H1 (cell line): ENCODE data around the gene CERS1. TPM values are rescaled to one million over a fixed set of nuclear protein-coding genes. Genes with fewer than 3 reads are reported as not detected.

Experiments used
- CTCF ChIA-PET: fragments of 300-600 bp; sonication (Branson Sonifier 250); formaldehyde crosslinking; loops from one replicate; lab custom pipeline; 2021; ENCODE audit not compliant: partially characterized antibody; lab: Charles Lee
- POLR2A ChIA-PET: fragments of 300-600 bp; sonication (Branson Sonifier 250); formaldehyde crosslinking; loops from one replicate; lab custom pipeline; 2021; ENCODE audit warnings: inconsistent platforms; ENCODE audit not compliant: partially characterized antibody; lab: Charles Lee
- DNase-seq, 2 experiments: peaks; one replicate each; pipeline versions ENCODE4 v3.0.0 to v3.0.0-alpha.2; 2010 to 2022; ENCODE audit warnings: low spot score in 2 of 2, low read depth in 1 of 2, mixed read lengths in 1 of 2
- FAIRE-seq: peaks from 2 replicates; lab custom pipeline; 2011; peaks lifted over from hg19 to GRCh38; lab: Jason Lieb, UNC
- H2AFZ ChIP-seq: 2 replicates; pipeline ENCODE4 v1.8.1; 2012; ENCODE audit warnings: low read length, inconsistent platforms
- H2AK5ac ChIP-seq: 2 replicates; pipeline ENCODE4 v1.6.1; 2013; ENCODE audit warnings: low read depth, low read length
- H2BK120ac ChIP-seq: replicated peaks from 2 replicates; pipeline ENCODE3; 2013; ENCODE audit warnings: low read depth, low read length, inconsistent platforms
- H2BK12ac ChIP-seq: 2 replicates; pipeline ENCODE4 v1.6.1; 2013; ENCODE audit warnings: low read depth, low read length
- H2BK15ac ChIP-seq: 2 replicates; pipeline ENCODE4 v1.6.1; 2013; ENCODE audit warnings: low read length
- H2BK20ac ChIP-seq: 2 replicates; pipeline ENCODE4 v1.6.1; 2013; ENCODE audit warnings: low read length
- H2BK5ac ChIP-seq: 2 replicates; pipeline ENCODE4 v1.6.1; 2013; ENCODE audit warnings: low read depth, low read length
- H3K14ac ChIP-seq: 2 replicates; pipeline ENCODE4 v1.6.1; 2013; ENCODE audit warnings: inconsistent platforms; ENCODE audit not compliant: insufficient read length
- H3K18ac ChIP-seq: 2 replicates; pipeline ENCODE4 v1.6.1; 2013; ENCODE audit warnings: low read length; ENCODE audit errors: extremely low read depth
- H3K23ac ChIP-seq: 2 replicates; pipeline ENCODE4 v1.6.1; 2013; ENCODE audit warnings: inconsistent platforms; ENCODE audit not compliant: insufficient read length
- H3K23me2 ChIP-seq: 2 replicates; pipeline ENCODE4 v1.6.1; 2013; ENCODE audit warnings: low read depth, low read length
- H3K27ac ChIP-seq: 2 replicates; pipeline ENCODE4 v1.6.1; 2011; ENCODE audit warnings: low read depth, low read length, inconsistent platforms
- H3K27me3 ChIP-seq, 4 experiments: replicated peaks in 1 of 4; 1 replicate in 1 of 4; 2 replicates in 3 of 4; pipeline versions ENCODE4 v1.6.1 to v1.8.1; 2011 to 2013; ENCODE audit warnings: low read length in 3 of 4, mild to moderate bottlenecking in 3 of 4, inconsistent platforms in 2 of 4, mixed read lengths in 2 of 4, moderate library complexity in 1 of 4; ENCODE audit not compliant: control insufficient read depth in 3 of 4, insufficient read depth in 3 of 4; ENCODE audit errors: extremely low read depth in 1 of 4
- H3K36me3 ChIP-seq, 4 experiments: 2 replicates each; pipeline versions ENCODE4 v1.6.1 to v1.8.1; 2011 to 2013; ENCODE audit warnings: mild to moderate bottlenecking in 4 of 4, low read length in 3 of 4, moderate library complexity in 2 of 4, control low read depth in 1 of 4, inconsistent platforms in 1 of 4; ENCODE audit not compliant: insufficient read depth in 4 of 4, control insufficient read depth in 2 of 4
- H3K4ac ChIP-seq: replicated peaks from 2 replicates; pipeline ENCODE3; 2013; ENCODE audit warnings: low read length, low read depth, mixed read lengths, inconsistent platforms; ENCODE audit not compliant: insufficient read length
- H3K4me1 ChIP-seq, 4 experiments: replicated peaks in 1 of 4; 1 replicate in 1 of 4; 2 replicates in 3 of 4; pipeline versions ENCODE4 v1.6.1 to v1.8.1; 2011 to 2013; ENCODE audit warnings: low read length in 3 of 4, inconsistent platforms in 2 of 4, mixed read lengths in 1 of 4; ENCODE audit not compliant: insufficient read depth in 4 of 4, control insufficient read depth in 3 of 4
- H3K4me2 ChIP-seq, 2 experiments: 2 replicates each; pipeline versions ENCODE4 v1.6.1 to v1.8.1; 2011 to 2013; ENCODE audit warnings: low read depth in 2 of 2, low read length in 2 of 2, control low read depth in 1 of 2, inconsistent platforms in 1 of 2, mild to moderate bottlenecking in 1 of 2; ENCODE audit not compliant: insufficient read depth in 1 of 2
- H3K4me3 ChIP-seq, 4 experiments: fragments of 200-600, 300-600 bp in 1 of 4; sonication (generic), shearing (Covaris generic), sonication (Bioruptor Twin) in 1 of 4; 2 replicates each; pipeline versions ENCODE4 v1.5.1 to v1.8.1; 2011 to 2016; ENCODE audit warnings: low read length in 4 of 4, low read depth in 3 of 4, control low read depth in 2 of 4, inconsistent platforms in 2 of 4, mild to moderate bottlenecking in 2 of 4, mixed read lengths in 1 of 4, moderate library complexity in 1 of 4; ENCODE audit not compliant: insufficient read depth in 2 of 4; ENCODE audit errors: extremely low read depth in 1 of 4
- H3K56ac ChIP-seq: replicated peaks from 2 replicates; pipeline ENCODE3; 2013; ENCODE audit warnings: low read depth, mild to moderate bottlenecking, mixed read lengths, low read length, inconsistent platforms; ENCODE audit not compliant: insufficient read length
- H3K79me1 ChIP-seq: 2 replicates; pipeline ENCODE4 v1.6.1; 2013; ENCODE audit warnings: low read depth, low read length, control low read depth
- H3K79me2 ChIP-seq, 2 experiments: 2 replicates each; pipeline versions ENCODE4 v1.6.1 to v1.8.1; 2012 to 2013; ENCODE audit warnings: low read length in 2 of 2, mild to moderate bottlenecking in 2 of 2, inconsistent platforms in 1 of 2; ENCODE audit not compliant: insufficient read depth in 2 of 2, control insufficient read depth in 1 of 2
- H3K9ac ChIP-seq, 4 experiments: replicated peaks in 1 of 4; 1 replicate in 1 of 4; 2 replicates in 3 of 4; pipeline versions ENCODE4 v1.6.1 to v1.8.1; 2011 to 2013; ENCODE audit warnings: low read depth in 3 of 4, low read length in 3 of 4, control low read depth in 2 of 4, mild to moderate bottlenecking in 2 of 4, moderate library complexity in 2 of 4, inconsistent platforms in 1 of 4; ENCODE audit errors: extremely low read depth in 1 of 4
- H3K9me3 ChIP-seq, 2 experiments: 2 replicates each; pipeline versions ENCODE4 v1.6.1 to v1.8.1; 2012 to 2013; ENCODE audit warnings: mild to moderate bottlenecking in 2 of 2, moderate library complexity in 2 of 2, control low read depth in 1 of 2, inconsistent platforms in 1 of 2, low read depth in 1 of 2, low read length in 1 of 2, mixed read lengths in 1 of 2; ENCODE audit not compliant: insufficient read depth in 2 of 2
- H4K20me1 ChIP-seq, 2 experiments: replicated peaks in 1 of 2; 2 replicates each; pipeline versions ENCODE3 to v1.8.1; 2011 to 2013; ENCODE audit warnings: inconsistent platforms in 2 of 2, low read length in 2 of 2, mild to moderate bottlenecking in 1 of 2; ENCODE audit not compliant: insufficient read depth in 2 of 2, control insufficient read depth in 1 of 2
- H4K5ac ChIP-seq: 2 replicates; pipeline ENCODE4 v1.6.1; 2013; ENCODE audit warnings: low read length, low read depth, mixed read lengths, inconsistent platforms; ENCODE audit not compliant: insufficient read length
- H4K8ac ChIP-seq: 2 replicates; pipeline ENCODE4 v1.8.0; 2013; ENCODE audit warnings: mild to moderate bottlenecking, moderate library complexity, low read length, inconsistent platforms; ENCODE audit not compliant: insufficient read depth; ENCODE audit errors: extremely low read depth
- H4K91ac ChIP-seq: replicated peaks from 2 replicates; pipeline ENCODE3; 2013; ENCODE audit warnings: low read length, mixed read lengths, inconsistent platforms; ENCODE audit not compliant: insufficient read length
- CBX8 ChIP-seq: fragments of 300-800, 300-1000 bp; sonication (generic); IDR thresholded peaks from 2 replicates; pipeline ENCODE4 v1.7.1; 2016; ENCODE audit warnings: low read depth, low read length, borderline replicate concordance
- CEBPB ChIP-seq: IDR thresholded peaks from 2 replicates; pipeline ENCODE4 v1.6.1; 2012; ENCODE audit warnings: low read depth, low read length
- WGBS, 2 experiments: shearing (Covaris generic) in 1 of 2; methylation state at CpG; one replicate each; pipeline versions ENCODE4 v1.1.6 to v1.1.7; 2013 to 2015; ENCODE audit warnings: low lambda C conversion rate in 2 of 2, mixed read lengths in 2 of 2, inconsistent platforms in 1 of 2, low coverage in 1 of 2, missing lambda C conversion rate in 1 of 2; ENCODE audit not compliant: insufficient replicate concordance in 2 of 2, insufficient coverage in 1 of 2, insufficient read length in 1 of 2; ENCODE audit errors: extremely low coverage in 1 of 2, missing lambda C conversion rate in 1 of 2; 5-methylcytosine and 5-hydroxymethylcytosine counted together
- polyA plus RNA-seq, 7 experiments: library from polyadenylated mRNA; depleted of rRNA in 3 of 7; stranded (reverse) in 5 of 7; unstranded in 2 of 7; fragments of >200 nt in 5 of 7; fragments of 200-250 nt in 2 of 7; gene quantifications; 1 replicate in 5 of 7; 2 replicates in 1 of 7; 4 replicates in 1 of 7; pipeline versions ENCODE4 v1.2.1 to v1.2.3, GENCODE V29; 2011 to 2013; ENCODE audit warnings: missing spikeins in 2 of 7, mixed read lengths in 2 of 7
- total RNA-seq: library from RNA; stranded (reverse); fragmentation: NEBNext Ultra II Directional; extraction: Animal tissue kit (Norgen Biotek cat#: 25700); gene quantifications from 2 replicates; pipeline ENCODE4 v1.2.1, GENCODE V29; 2021
- TF ChIP-seq, protein P1 (sequence below): IDR thresholded peaks from 2 replicates; pipeline ENCODE4 v1.6.1; 2011; ENCODE audit warnings: low read depth, mild to moderate bottlenecking, low read length; ENCODE audit not compliant: insufficient read depth

CERS1 gene
- total and polyA plus RNA-seq, 2 of the 8 experiments (the other 6 are each of a cell fraction or from before 2014, with no cell fraction given): 18.6 to 51.0 TPM

DNA sequence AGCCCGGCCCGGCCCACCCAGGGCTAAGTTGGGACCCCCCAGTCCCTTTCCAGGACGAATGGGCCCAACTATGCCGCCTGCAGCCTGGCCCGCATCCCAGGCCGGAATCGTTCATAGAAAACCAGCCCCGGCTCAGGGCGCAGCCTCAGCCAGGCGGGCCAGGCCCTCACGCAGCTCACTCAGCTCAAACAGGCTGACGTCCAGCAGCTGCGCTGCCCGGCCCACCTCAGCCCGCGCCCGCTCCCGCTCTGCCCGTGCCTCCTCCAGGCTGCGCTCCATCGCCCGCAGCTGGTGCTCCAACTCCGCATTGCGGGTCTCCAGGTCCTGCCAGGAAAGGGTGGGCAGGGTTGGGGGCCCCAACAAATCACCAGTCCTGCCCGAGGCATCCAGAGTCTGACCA, 33.4 kb upstream of the CERS1 start:
- Histone ChIP-seq H3K56ac (no peak overlapping the region), H2AK5ac (no peak overlapping the region), H2AFZ (no peak overlapping the region), H3K36me3 (peaks cover 6 to 40% (median 18%) of the 10 kb centered on the region in 4 experiments), H4K8ac (no peak overlapping the region), H3K79me1 (no peaks in the 10 kb centered on the region), H3K4me1 (peaks cover 0 to 10% (median 5%) of the 10 kb centered on the region in 4 experiments; a peak in 6 of 7 replicates), H3K9ac (no peak overlapping the region), H2BK20ac (no peak overlapping the region), H3K79me2 (no peaks in the 10 kb centered on the region), H4K5ac (no peak overlapping the region), H3K9me3 (no peaks in the 10 kb centered on the region), H3K23me2 (peaks cover 8% of the 10 kb centered on the region; the same call in 1 of the 2 replicates), H3K18ac (no peak overlapping the region), H4K20me1 (peaks cover 10 to 39% of the 10 kb centered on the region in 2 experiments), H2BK12ac (no peak overlapping the region), H2BK15ac (no peak overlapping the region), H3K14ac (no peak overlapping the region), H2BK120ac (no peak overlapping the region), H3K27me3 (no peaks in the 10 kb centered on the region), H3K23ac (no peak overlapping the region), H2BK5ac (no peak overlapping the region), H3K4me2 (no peak overlapping the region), H3K4ac (no peak overlapping the region), H3K4me3 (no peak overlapping the region), H3K27ac (no peak overlapping the region), H4K91ac (no peak overlapping the region)
- ChIA-PET CTCF (interaction anchor here (1.5 to 2.7 kb wide), 2 partner anchors 22 to 57 kb away, joined by 5 to 7 read pairs; no protein-coding TSS in a partner anchor), POLR2A (interaction anchor here (0.6 to 8.3 kb wide), 11 partner anchors 8 to 357 kb away, joined by 3 to 94 read pairs (median 5); partner anchors contain the start of genes COPE and DDX49)
- FAIRE-seq (no peak), DNase-seq (no peak)
- TF ChIP-seq CBX8 (no peak), CEBPB (no peak)
- TF ChIP-seq, protein P1, sequence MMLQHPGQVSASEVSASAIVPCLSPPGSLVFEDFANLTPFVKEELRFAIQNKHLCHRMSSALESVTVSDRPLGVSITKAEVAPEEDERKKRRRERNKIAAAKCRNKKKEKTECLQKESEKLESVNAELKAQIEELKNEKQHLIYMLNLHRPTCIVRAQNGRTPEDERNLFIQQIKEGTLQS: no peak
- WGBS, 2 experiments: 97% methylated on average over 19 of the region's 25 CpGs; no CpG with 5 or more reads in 1 of the 2 experiments
